IgD-negative memory B cell (primary cell): ENCODE measurements around the gene MTTP. TPM values are rescaled to one million over a fixed set of nuclear protein-coding genes. Genes with fewer than 3 reads are reported as not detected.

ENCODE experiments used
- H3K27ac Mint-ChIP-seq, 3 donors: one replicate each; pipeline ENCODE4 v1.8.0; 2020 to 2022; ENCODE audit warnings: mild to moderate bottlenecking in 3 of 3, mixed read lengths in 3 of 3, moderate library complexity in 1 of 3
- H3K27me3 Mint-ChIP-seq: one replicate; pipeline ENCODE4 v1.8.0; 2021; ENCODE audit warnings: mixed read lengths
- H3K36me3 Mint-ChIP-seq: one replicate; pipeline ENCODE4 v1.8.0; 2020; ENCODE audit warnings: mild to moderate bottlenecking, mixed read lengths
- H3K4me1 Mint-ChIP-seq, 3 donors: one replicate each; pipeline ENCODE4 v1.8.0; 2020 to 2022; ENCODE audit warnings: mixed read lengths in 3 of 3, mild to moderate bottlenecking in 1 of 3
- H3K4me3 Mint-ChIP-seq, 4 donors: one replicate each; pipeline ENCODE4 v1.8.0; 2020 to 2022; ENCODE audit warnings: mild to moderate bottlenecking in 4 of 4, mixed read lengths in 4 of 4, moderate library complexity in 3 of 4
- H3K9me3 Mint-ChIP-seq, 3 donors: one replicate each; pipeline ENCODE4 v1.8.0; 2020 to 2021; ENCODE audit warnings: mixed read lengths in 3 of 3, mild to moderate bottlenecking in 1 of 3
- polyA plus RNA-seq: library from polyadenylated mRNA; unstranded; fragments of 300-500 nt; fragmentation: Illumina TruSeq; gene quantifications from one replicate; pipeline ENCODE4 v1.2.3, GENCODE V29; 2021

The MTTP gene
- polyA plus RNA-seq, 1 donor from 2014 or later: not detected

GRCh38 chr4:99578714-99579113 is 4.1 kb downstream of the MTTP start:
- Mint-ChIP-seq H3K27me3 (peaks cover 7% of the 10 kb centered on the region), H3K27ac (no peak overlapping the region)

GRCh38 chr4:99585516-99585915 is 10.9 kb downstream of the MTTP start:
- H3K27ac Mint-ChIP-seq: no peak overlapping the region
- H3K4me3 Mint-ChIP-seq: no peak overlapping the region
- H3K27me3 Mint-ChIP-seq: peaks cover 4% of the 10 kb centered on the region
- no peaks in the 10 kb centered on the region for H3K36me3 Mint-ChIP-seq
- H3K4me1 Mint-ChIP-seq: no peaks in the 10 kb centered on the region
- no peaks in the 10 kb centered on the region for H3K9me3 Mint-ChIP-seq

More at GRCh38 chr4:99578714-99579113, 4.1 kb downstream of the MTTP start:
- Mint-ChIP-seq H3K4me3 (no peak overlapping the region), H3K36me3 (no peaks in the 10 kb centered on the region), H3K4me1 (peaks cover 6 to 9% (median 8%) of the 10 kb centered on the region in 3 donors), H3K9me3 (no peaks in the 10 kb centered on the region)

- Mint-ChIP-seq H3K27ac (no peak overlapping the region), H3K4me3 (no peak overlapping the region), H3K36me3 (no peaks in the 10 kb centered on the region), H3K4me1 (no peaks in the 10 kb centered on the region), H3K9me3 (no peaks in the 10 kb centered on the region), H3K27me3 (peaks cover 4% of the 10 kb centered on the region)
These were observed 11.7 kb downstream of the MTTP start for GRCh38 chr4:99586322-99586721.

- no peak overlapping the region for H3K4me3 Mint-ChIP-seq
- H3K9me3 Mint-ChIP-seq: no peaks in the 10 kb centered on the region
- H3K27me3 Mint-ChIP-seq: peaks cover 4% of the 10 kb centered on the region
- H3K36me3 Mint-ChIP-seq: no peaks in the 10 kb centered on the region
- H3K27ac Mint-ChIP-seq: no peak overlapping the region
- H3K4me1 Mint-ChIP-seq: no peaks in the 10 kb centered on the region
These were observed 12.2 kb downstream of the MTTP start for GRCh38 chr4:99586797-99587196.

GRCh38 chr4:99587309-99587708 is 12.7 kb downstream of the MTTP start:
- no peaks in the 10 kb centered on the region for H3K36me3 Mint-ChIP-seq
- no peak overlapping the region for H3K27ac Mint-ChIP-seq
- H3K9me3 Mint-ChIP-seq: no peaks in the 10 kb centered on the region
- H3K27me3 Mint-ChIP-seq: no peaks in the 10 kb centered on the region
- no peak overlapping the region for H3K4me3 Mint-ChIP-seq
- H3K4me1 Mint-ChIP-seq: no peaks in the 10 kb centered on the region

- no peaks in the 10 kb centered on the region for H3K36me3 Mint-ChIP-seq
- H3K27ac Mint-ChIP-seq: no peak overlapping the region
- H3K4me3 Mint-ChIP-seq: no peak overlapping the region
- no peaks in the 10 kb centered on the region for H3K9me3 Mint-ChIP-seq
- no peaks in the 10 kb centered on the region for H3K27me3 Mint-ChIP-seq
- H3K4me1 Mint-ChIP-seq: no peaks in the 10 kb centered on the region
These were observed 13.2 kb downstream of the MTTP start for GRCh38 chr4:99587803-99588202.

GRCh38 chr4:99591757-99592156 is 17.1 kb downstream of the MTTP start:
- H3K36me3 Mint-ChIP-seq: no peaks in the 10 kb centered on the region
- H3K9me3 Mint-ChIP-seq: no peaks in the 10 kb centered on the region
- H3K27ac Mint-ChIP-seq: no peak overlapping the region
- H3K4me3 Mint-ChIP-seq: no peak overlapping the region
- H3K4me1 Mint-ChIP-seq: no peaks in the 10 kb centered on the region
- H3K27me3 Mint-ChIP-seq: no peaks in the 10 kb centered on the region

- H3K4me3 Mint-ChIP-seq: no peak overlapping the region
- no peaks in the 10 kb centered on the region for H3K9me3 Mint-ChIP-seq
- H3K27ac Mint-ChIP-seq: no peak overlapping the region
- no peaks in the 10 kb centered on the region for H3K27me3 Mint-ChIP-seq
- no peaks in the 10 kb centered on the region for H3K4me1 Mint-ChIP-seq
- no peaks in the 10 kb centered on the region for H3K36me3 Mint-ChIP-seq
These were observed 19.4 kb downstream of the MTTP start for GRCh38 chr4:99593781-99594641.

GRCh38 chr4:99594818-99595217 is 20.2 kb downstream of the MTTP start:
- H3K9me3 Mint-ChIP-seq: no peaks in the 10 kb centered on the region
- no peaks in the 10 kb centered on the region for H3K36me3 Mint-ChIP-seq
- H3K4me3 Mint-ChIP-seq: no peak overlapping the region
- peak overlapping the region in 1 of 3 donors; percentile 10 for H3K27ac Mint-ChIP-seq
- H3K4me1 Mint-ChIP-seq: no peaks in the 10 kb centered on the region
- H3K27me3 Mint-ChIP-seq: no peaks in the 10 kb centered on the region

- Mint-ChIP-seq H3K4me3 (no peak overlapping the region), H3K36me3 (no peaks in the 10 kb centered on the region), H3K9me3 (no peaks in the 10 kb centered on the region), H3K27ac (no peak overlapping the region), H3K27me3 (peaks cover 1% of the 10 kb centered on the region), H3K4me1 (no peaks in the 10 kb centered on the region)
These were observed 32.1 kb downstream of the MTTP start for GRCh38 chr4:99606716-99607115.

GRCh38 chr4:99608417-99608816 is 33.8 kb downstream of the MTTP start:
- H3K4me3 Mint-ChIP-seq: no peak overlapping the region
- no peaks in the 10 kb centered on the region for H3K36me3 Mint-ChIP-seq
- H3K4me1 Mint-ChIP-seq: no peaks in the 10 kb centered on the region
- peaks cover 3% of the 10 kb centered on the region for H3K27me3 Mint-ChIP-seq
- no peak overlapping the region for H3K27ac Mint-ChIP-seq
- H3K9me3 Mint-ChIP-seq: no peaks in the 10 kb centered on the region

- Mint-ChIP-seq H3K27ac (no peak overlapping the region), H3K36me3 (no peaks in the 10 kb centered on the region), H3K4me1 (no peaks in the 10 kb centered on the region), H3K4me3 (no peak overlapping the region), H3K27me3 (peaks cover 3% of the 10 kb centered on the region), H3K9me3 (no peaks in the 10 kb centered on the region)
These were observed 36.1 kb downstream of the MTTP start for GRCh38 chr4:99610605-99611175.

- H3K36me3 Mint-ChIP-seq: no peaks in the 10 kb centered on the region
- no peak overlapping the region for H3K4me3 Mint-ChIP-seq
- H3K27ac Mint-ChIP-seq: no peak overlapping the region
- H3K27me3 Mint-ChIP-seq: peaks cover 3% of the 10 kb centered on the region
- H3K4me1 Mint-ChIP-seq: no peaks in the 10 kb centered on the region
- H3K9me3 Mint-ChIP-seq: no peaks in the 10 kb centered on the region
These were observed 37.7 kb downstream of the MTTP start for GRCh38 chr4:99612281-99612680.

GRCh38 chr4:99612704-99613103 is 38.1 kb downstream of the MTTP start:
- Mint-ChIP-seq H3K4me1 (no peaks in the 10 kb centered on the region), H3K27ac (no peak overlapping the region), H3K9me3 (no peaks in the 10 kb centered on the region), H3K4me3 (no peak overlapping the region), H3K27me3 (peaks cover 2% of the 10 kb centered on the region), H3K36me3 (no peaks in the 10 kb centered on the region)

- H3K4me1 Mint-ChIP-seq: no peaks in the 10 kb centered on the region
- H3K4me3 Mint-ChIP-seq: no peak overlapping the region
- H3K27me3 Mint-ChIP-seq: peaks cover 2% of the 10 kb centered on the region
- H3K9me3 Mint-ChIP-seq: no peaks in the 10 kb centered on the region
- H3K27ac Mint-ChIP-seq: no peak overlapping the region
- H3K36me3 Mint-ChIP-seq: no peaks in the 10 kb centered on the region
These were observed 39.9 kb downstream of the MTTP start for GRCh38 chr4:99614491-99614890.
